Measurements from ENCODE around the gene NT5DC1. TPM values are rescaled to one million over a fixed set of nuclear protein-coding genes. Genes with fewer than 3 reads are reported as not detected.

NT5DC1 gene
- total and polyA plus RNA-seq, 11 donors: 6.5 to 72.4 (median 50.9) TPM

GRCh38 chr6:116292553-116292952 is 191.9 kb downstream of the NT5DC1 start:
- DNase-seq (no peak), ATAC-seq (no peak)
- H3K27me3 ChIP-seq: no peaks in the 10 kb centered on the region
- TF ChIP-seq CTCF (IDR thresholded peaks at IDR 0.05) (no peak), POLR2A (IDR thresholded peaks at IDR 0.05) (no peak)
- intact Hi-C loops (cut with DNase I): loop anchor here in 3 of 10 donors (5.0 to 10.0 kb wide), 3 partner anchors 80 to 240 kb away; partner anchors contain the start of gene DSE (in 1 of the 3)
- no peak overlapping the region for H3K4me3 ChIP-seq
- no peak overlapping the region for H3K27ac ChIP-seq
- no peaks in the 10 kb centered on the region for H3K36me3 ChIP-seq
- peaks cover 0 to 7% (median 0%) of the 10 kb centered on the region in 12 donors for H3K4me1 ChIP-seq
- 94 to 97% (median 96%) methylated on average over 1 of the region's 1 CpG for WGBS, 4 donors
- H3K9me3 ChIP-seq: peaks cover 0 to 5% (median 0%) of the 10 kb centered on the region in 12 donors

GRCh38 chr6:116298273-116298672 is 197.6 kb downstream of the NT5DC1 start:
- 93 to 98% (median 96%) methylated on average over 3 of the region's 3 CpGs for WGBS, 4 donors
- ATAC-seq: no peak
- no peak overlapping the region for H3K27ac ChIP-seq
- no peaks in the 10 kb centered on the region for H3K36me3 ChIP-seq
- DNase-seq: no peak
- peaks cover 0 to 16% (median 6%) of the 10 kb centered on the region in 12 donors for H3K9me3 ChIP-seq
- no peaks in the 10 kb centered on the region for H3K27me3 ChIP-seq
- H3K4me3 ChIP-seq: no peak overlapping the region
- peaks cover 0 to 26% (median 0%) of the 10 kb centered on the region in 12 donors for H3K4me1 ChIP-seq
- TF ChIP-seq POLR2A (IDR thresholded peaks at IDR 0.05) (no peak), CTCF (IDR thresholded peaks at IDR 0.05) (no peak)
- intact Hi-C loops (cut with DNase I): loop anchor here in 3 of 10 donors (10.0 kb wide), 1 partner anchor 147 kb away; no protein-coding TSS in a partner anchor

GRCh38 chr6:116298973-116299372 is 198.3 kb downstream of the NT5DC1 start:
- Histone ChIP-seq H3K36me3 (no peaks in the 10 kb centered on the region), H3K4me3 (no peak overlapping the region), H3K27me3 (no peaks in the 10 kb centered on the region), H3K27ac (no peak overlapping the region), H3K4me1 (peaks cover 0 to 26% (median 0%) of the 10 kb centered on the region in 12 donors), H3K9me3 (peaks cover 0 to 16% (median 6%) of the 10 kb centered on the region in 12 donors)
- no peak for DNase-seq
- no peak for ATAC-seq
- TF ChIP-seq CTCF (IDR thresholded peaks at IDR 0.05): no peak
- TF ChIP-seq POLR2A (IDR thresholded peaks at IDR 0.05): no peak
- intact Hi-C loops (cut with DNase I): loop anchor here in 3 of 10 donors (10.0 kb wide), 1 partner anchor 146 kb away; no protein-coding TSS in a partner anchor

Other genes starting within 250 kb of the NT5DC1 start
- 10 to 100 TPM in 1 of 9 donors, 1 to 10 TPM in 8; 4.4 to 10.8 (median 6.4) TPM for gene FRK, start 40.0 kb upstream of the NT5DC1 start, total RNA-seq
- 1 to 10 TPM; 1.4 TPM for gene FRK, start 40.0 kb upstream of the NT5DC1 start, polyA plus RNA-seq
- 1 to 10 TPM in 1 of 9 donors, under 1 TPM in 3, not detected in 5; 0.14 to 1.4 (median 0.22) TPM for gene COL10A1, start 25.3 kb downstream of the NT5DC1 start, total RNA-seq
- gene COL10A1, start 25.3 kb downstream of the NT5DC1 start, polyA plus RNA-seq: under 1 TPM; 0.04 to 0.11 TPM
- 10 to 100 TPM; 26.0 to 34.1 (median 30.5) TPM for gene TSPYL4, start 153.2 kb downstream of the NT5DC1 start, total RNA-seq
- 10 to 100 TPM in 1 of 2 donors, 1 to 10 TPM in 1; 8.0 to 52.8 TPM for gene TSPYL4, start 153.2 kb downstream of the NT5DC1 start, polyA plus RNA-seq
- gene TSPYL1, start 179.1 kb downstream of the NT5DC1 start, total RNA-seq: 100 to 1,000 TPM in 5 of 9 donors, 10 to 100 TPM in 4; 81.5 to 150 (median 103) TPM
- gene TSPYL1, start 179.1 kb downstream of the NT5DC1 start, polyA plus RNA-seq: 10 to 100 TPM; 24.8 to 68.5 TPM